Uterus (tissue), 4 donors: Measurements from ENCODE around the gene WT1. TPM values are rescaled to one million over a fixed set of nuclear protein-coding genes. Genes with fewer than 3 reads are reported as not detected.

Source experiments
- DNase-seq, 2 donors: peaks; one replicate each; pipeline ENCODE4 v3.0.0-alpha.2; 2019 to 2020
- H3K27ac ChIP-seq, 2 donors: fragments of 200-600 bp; sonication (generic); 1 replicate in 1 of 2; 2 replicates in 1 of 2; pipeline ENCODE4 v1.5.1; 2016 to 2018
- H3K27me3 ChIP-seq, 2 donors: fragments of 200-600 bp; sonication (generic); one replicate each; pipeline ENCODE4 v1.5.1; 2018 to 2019; ENCODE audit warnings: control low read depth in 1 of 2
- H3K36me3 ChIP-seq, 2 donors: fragments of 200-600 bp; sonication (generic); one replicate each; pipeline ENCODE4 v1.5.1; 2019; ENCODE audit warnings: control low read depth in 1 of 2
- H3K4me1 ChIP-seq, 2 donors: fragments of 200-600 bp; sonication (generic); one replicate each; pipeline ENCODE4 v1.5.1; 2018 to 2019; ENCODE audit warnings: control low read depth in 1 of 2
- H3K4me3 ChIP-seq, 2 donors: fragments of 200-600 bp; sonication (generic); 1 replicate in 1 of 2; 2 replicates in 1 of 2; pipeline ENCODE4 v1.5.1; 2018 to 2019; ENCODE audit warnings: mild to moderate bottlenecking in 1 of 2
- H3K9me3 ChIP-seq, 2 donors: fragments of 200-600 bp; sonication (generic); one replicate each; pipeline ENCODE4 v1.5.1; 2019; ENCODE audit warnings: control low read depth in 1 of 2
- CTCF ChIP-seq, 4 experiments: fragments of 200-600 bp in 2 of 4; fragments of 450-650 bp in 2 of 4; sonication (generic) in 2 of 4; IDR thresholded peaks; one replicate each; pipeline ENCODE4 v1.5.1; 2016 to 2019; ENCODE audit warnings: antibody characterized with exemption in 4 of 4, mild to moderate bottlenecking in 2 of 4, moderate library complexity in 1 of 4
- POLR2A ChIP-seq, 2 donors: fragments of 450-650 bp; IDR thresholded peaks; one replicate each; pipeline ENCODE4 v1.6.1; 2016; ENCODE audit warnings: antibody characterized with exemption in 2 of 2, mild to moderate bottlenecking in 1 of 2, moderate library complexity in 1 of 2
- intact Hi-C: fragments of 100-400 bp; cut with DNase I; formaldehyde crosslinking; loops from one replicate; pipeline ENCODE4 v1.15.1; 2023; ENCODE audit warnings: low total_unique reads
- total RNA-seq, 4 donors: library from RNA; depleted of rRNA in 3 of 4; stranded (reverse); fragments of >200 nt in 3 of 4; gene quantifications; one replicate each; pipeline versions ENCODE4 v1.1.0 to v1.2.4, GENCODE V29; 2014 to 2023
- donor health status: DM: yes; HTN: yes; CAD: no.

The WT1 gene
- total RNA-seq, 4 donors from 2014 or later = 51.2 to 125 (median 53.6) TPM

GRCh38 chr11:32435942-32436750, 807 bp upstream of the WT1 start:
- no peaks in the 10 kb centered on the region for H3K4me1 ChIP-seq
- DNase-seq = peak; percentile 83 to 84
- intact Hi-C loops = loop anchor here (10.0 kb wide), 2 partner anchors 51 to 121 kb away; no protein-coding TSS in a partner anchor
- no peaks in the 10 kb centered on the region for H3K9me3 ChIP-seq
- H3K4me3 ChIP-seq = peak overlapping the region; percentile 72 to 86
- peak overlapping the region; percentile 98 to 99 for H3K27ac ChIP-seq
- H3K27me3 ChIP-seq = no peaks in the 10 kb centered on the region
- H3K36me3 ChIP-seq = no peaks in the 10 kb centered on the region
- TF ChIP-seq CTCF (IDR thresholded peaks at IDR 0.05) = no peak
- TF ChIP-seq POLR2A (IDR thresholded peaks at IDR 0.05) = peak in 1 of 2 donors; percentile 23

- peak overlapping the region; percentile 98 to 99 for H3K27ac ChIP-seq
Measured at GRCh38 chr11:32435152-32435480, 223 bp downstream of the WT1 start.

GRCh38 chr11:32434356-32435151, 785 bp downstream of the WT1 start:
- DNase-seq = peak; percentile 63 to 66
- H3K4me3 ChIP-seq = peak overlapping the region; percentile 72 to 86
- peak overlapping the region; percentile 98 to 99 for H3K27ac ChIP-seq
- TF ChIP-seq CTCF (IDR thresholded peaks at IDR 0.05) (peak in 2 of 4 experiments; percentile 9 to 39), POLR2A (IDR thresholded peaks at IDR 0.05) (no peak)
- no peaks in the 10 kb centered on the region for H3K27me3 ChIP-seq
- H3K36me3 ChIP-seq = no peaks in the 10 kb centered on the region
- H3K9me3 ChIP-seq = no peaks in the 10 kb centered on the region
- intact Hi-C loops = loop anchor here (10.0 kb wide), 2 partner anchors 50 to 120 kb away; no protein-coding TSS in a partner anchor
- no peaks in the 10 kb centered on the region for H3K4me1 ChIP-seq

More at GRCh38 chr11:32435152-32435480, 223 bp downstream of the WT1 start:
- intact Hi-C loops = loop anchor here (10.0 kb wide), 2 partner anchors 50 to 120 kb away; no protein-coding TSS in a partner anchor
- DNase-seq = no peak
- no peaks in the 10 kb centered on the region for H3K9me3 ChIP-seq
- H3K4me1 ChIP-seq = no peaks in the 10 kb centered on the region
- peak overlapping the region; percentile 72 to 86 for H3K4me3 ChIP-seq
- H3K36me3 ChIP-seq = no peaks in the 10 kb centered on the region
- no peaks in the 10 kb centered on the region for H3K27me3 ChIP-seq
- TF ChIP-seq CTCF (IDR thresholded peaks at IDR 0.05) (no peak), POLR2A (IDR thresholded peaks at IDR 0.05) (no peak)

- H3K4me1 ChIP-seq = no peaks in the 10 kb centered on the region
- DNase-seq = no peak
- peak overlapping the region; percentile 72 to 86 for H3K4me3 ChIP-seq
- no peaks in the 10 kb centered on the region for H3K9me3 ChIP-seq
- H3K36me3 ChIP-seq = no peaks in the 10 kb centered on the region
- TF ChIP-seq CTCF (IDR thresholded peaks at IDR 0.05) (no peak), POLR2A (IDR thresholded peaks at IDR 0.05) (no peak)
- intact Hi-C loops = loop anchor here (10.0 kb wide), 2 partner anchors 49 to 119 kb away; no protein-coding TSS in a partner anchor
- no peaks in the 10 kb centered on the region for H3K27me3 ChIP-seq
- H3K27ac ChIP-seq = peak overlapping the region; percentile 98 to 99
Measured at GRCh38 chr11:32433914-32434355, 1.4 kb downstream of the WT1 start.
